CD4-positive, alpha-beta T cell (primary cell): ENCODE results near the gene SEMA5A. TPM values are rescaled to one million over a fixed set of nuclear protein-coding genes. Genes with fewer than 3 reads are reported as not detected.
"Not testable (repeated sequence)": the region's sequence is repeated elsewhere in the genome, so short reads cannot be mapped to it uniquely, and the experiment has no call there.

Experiments
- ATAC-seq: fragments of 200-7000 bp; cut with Tn5 transposase; one replicate; pipeline ENCODE4 v1.10.0; 2022; ENCODE audit warnings: mild to moderate bottlenecking; ENCODE audit not compliant: poor library complexity
- CTCF ChIA-PET: fragments of 350-600 bp; sonication (Branson Sonifier 250); formaldehyde crosslinking; loops from one replicate; lab custom pipeline; 2021; ENCODE audit warnings: antibody characterized with exemption, inconsistent platforms; lab: Charles Lee
- POLR2A ChIA-PET: fragments of 350-600 bp; sonication (Branson Sonifier 250); formaldehyde crosslinking; loops from one replicate; lab custom pipeline; 2021; ENCODE audit warnings: antibody characterized with exemption, inconsistent platforms; lab: Charles Lee
- DNase-seq, 14 experiments: peaks; one replicate each; pipeline ENCODE4 v3.0.0-alpha.2; 2013 to 2020; ENCODE audit warnings: mixed read lengths in 2 of 14
- H3K27ac ChIP-seq, 2 donors: one replicate each; pipeline versions ENCODE4 v1.5.1 to v1.7.0; 2013; ENCODE audit warnings: low read length in 2 of 2, low read depth in 1 of 2, mild to moderate bottlenecking in 1 of 2
- H3K27me3 ChIP-seq, 2 experiments: 1 replicate in 1 of 2; 2 replicates in 1 of 2; pipeline versions ENCODE4 v1.6.1 to v1.7.0; 2013; ENCODE audit warnings: low read length in 2 of 2, control low read depth in 1 of 2, mild to moderate bottlenecking in 1 of 2, moderate library complexity in 1 of 2; ENCODE audit not compliant: insufficient read depth in 2 of 2, control insufficient read depth in 1 of 2
- H3K36me3 ChIP-seq: one replicate; pipeline ENCODE4 v1.6.1; 2013; ENCODE audit warnings: low read length, control low read depth; ENCODE audit not compliant: insufficient read depth
- H3K4me1 ChIP-seq: one replicate; pipeline ENCODE4 v1.6.1; 2013; ENCODE audit warnings: low read length, control low read depth; ENCODE audit not compliant: insufficient read depth
- H3K4me3 ChIP-seq: one replicate; pipeline ENCODE4 v1.5.1; 2013; ENCODE audit warnings: mild to moderate bottlenecking, low read length, moderate library complexity
- H3K9me3 ChIP-seq, 2 experiments: 1 replicate in 1 of 2; 2 replicates in 1 of 2; pipeline versions ENCODE4 v1.6.1 to v1.7.0; 2013; ENCODE audit warnings: low read length in 2 of 2, mild to moderate bottlenecking in 2 of 2, control low read depth in 1 of 2, moderate library complexity in 1 of 2; ENCODE audit not compliant: control insufficient read depth in 1 of 2, insufficient read depth in 1 of 2
- H3K27ac Mint-ChIP-seq: one replicate; pipeline ENCODE4 v1.8.0; 2020; ENCODE audit warnings: mixed read lengths
- H3K27me3 Mint-ChIP-seq: one replicate; pipeline ENCODE4 v1.8.0; 2021; ENCODE audit warnings: mixed read lengths
- H3K36me3 Mint-ChIP-seq: one replicate; pipeline ENCODE4 v1.8.0; 2021; ENCODE audit warnings: low read depth, mixed read lengths
- H3K4me1 Mint-ChIP-seq: one replicate; pipeline ENCODE4 v1.8.0; 2021; ENCODE audit warnings: low read depth, mixed read lengths
- H3K4me3 Mint-ChIP-seq: one replicate; pipeline ENCODE4 v1.8.0; 2020; ENCODE audit warnings: mild to moderate bottlenecking, mixed read lengths
- H3K9me3 Mint-ChIP-seq: one replicate; pipeline ENCODE4 v1.8.0; 2020; ENCODE audit warnings: mixed read lengths
- intact Hi-C, 2 experiments: fragments of 100-400 bp; cut with DNase I in 1 of 2; cut with micrococcal nuclease in 1 of 2; formaldehyde crosslinking; loops; one replicate each; pipeline versions ENCODE4 v1.15.1 to v1.9.0; 2023 to 2025; cut with DNase I, micrococcal nuclease
- total RNA-seq, 174 experiments: library from RNA in 2 of 174; stranded (reverse) in 2 of 174; gene quantifications; one replicate each; pipeline ENCODE4 v1.2.3 and lab custom pipeline; 2021 to 2026
- TF ChIP-seq, protein P1 (sequence below): fragments of 200-600 bp; IDR thresholded peaks from one replicate; pipeline ENCODE4 v1.8.0; 2022; ENCODE audit warnings: antibody characterized with exemption, mild to moderate bottlenecking

Gene SEMA5A
- total RNA-seq, 2 experiments from 2014 or later = 2.0 to 2.9 TPM

GRCh38 chr5:9358961-9359685 lies 186.8 kb downstream of the SEMA5A start:
- H3K27me3 ChIP-seq = no peaks in the 10 kb centered on the region
- no peak overlapping the region for H3K4me3 Mint-ChIP-seq
- intact Hi-C loops = no loop called here
- DNase-seq = no peak
- H3K27ac ChIP-seq = no peak overlapping the region
- peaks cover 8% of the 10 kb centered on the region for H3K4me1 Mint-ChIP-seq
- no peaks in the 10 kb centered on the region for H3K36me3 Mint-ChIP-seq
- H3K4me3 ChIP-seq = no peak overlapping the region
- ATAC-seq = no peak
- ChIA-PET CTCF (no interaction called here), POLR2A (no interaction called here)
- peaks cover 3% of the 10 kb centered on the region for H3K9me3 Mint-ChIP-seq
- H3K9me3 ChIP-seq = peaks cover 0 to 3% of the 10 kb centered on the region in 2 experiments
- H3K4me1 ChIP-seq = no peaks in the 10 kb centered on the region
- TF ChIP-seq, protein P1, sequence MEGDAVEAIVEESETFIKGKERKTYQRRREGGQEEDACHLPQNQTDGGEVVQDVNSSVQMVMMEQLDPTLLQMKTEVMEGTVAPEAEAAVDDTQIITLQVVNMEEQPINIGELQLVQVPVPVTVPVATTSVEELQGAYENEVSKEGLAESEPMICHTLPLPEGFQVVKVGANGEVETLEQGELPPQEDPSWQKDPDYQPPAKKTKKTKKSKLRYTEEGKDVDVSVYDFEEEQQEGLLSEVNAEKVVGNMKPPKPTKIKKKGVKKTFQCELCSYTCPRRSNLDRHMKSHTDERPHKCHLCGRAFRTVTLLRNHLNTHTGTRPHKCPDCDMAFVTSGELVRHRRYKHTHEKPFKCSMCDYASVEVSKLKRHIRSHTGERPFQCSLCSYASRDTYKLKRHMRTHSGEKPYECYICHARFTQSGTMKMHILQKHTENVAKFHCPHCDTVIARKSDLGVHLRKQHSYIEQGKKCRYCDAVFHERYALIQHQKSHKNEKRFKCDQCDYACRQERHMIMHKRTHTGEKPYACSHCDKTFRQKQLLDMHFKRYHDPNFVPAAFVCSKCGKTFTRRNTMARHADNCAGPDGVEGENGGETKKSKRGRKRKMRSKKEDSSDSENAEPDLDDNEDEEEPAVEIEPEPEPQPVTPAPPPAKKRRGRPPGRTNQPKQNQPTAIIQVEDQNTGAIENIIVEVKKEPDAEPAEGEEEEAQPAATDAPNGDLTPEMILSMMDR = no peak
- no peak overlapping the region for H3K27ac Mint-ChIP-seq
- no peaks in the 10 kb centered on the region for H3K27me3 Mint-ChIP-seq
- H3K36me3 ChIP-seq = no peaks in the 10 kb centered on the region

DNA sequence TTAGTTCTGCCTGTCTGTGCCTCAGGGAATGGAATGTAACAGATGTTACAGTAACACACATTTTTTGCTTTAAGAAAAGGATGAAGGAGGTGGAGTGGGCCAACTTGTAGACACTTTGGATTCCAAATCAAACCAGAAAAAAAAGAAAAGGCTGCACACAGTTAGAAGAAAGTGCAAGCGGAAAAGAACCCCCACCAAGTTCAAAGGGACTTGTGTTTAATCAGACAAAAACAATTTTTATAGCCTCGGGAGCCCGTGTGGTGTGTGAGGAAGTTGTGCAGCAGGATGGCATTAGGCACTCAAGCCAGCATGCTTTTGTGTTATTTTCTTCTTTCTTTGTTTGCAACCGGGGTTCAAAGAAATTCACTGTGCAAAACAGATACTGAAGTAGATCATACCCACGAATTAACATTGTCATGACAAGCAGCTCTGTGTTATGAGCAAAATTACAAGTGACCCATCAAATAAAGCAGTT lies 189.5 kb downstream of the SEMA5A start:
- Histone ChIP-seq H3K27ac (no peak overlapping the region), H3K4me3 (no peak overlapping the region), H3K27me3 (no peaks in the 10 kb centered on the region), H3K36me3 (no peaks in the 10 kb centered on the region), H3K4me1 (no peaks in the 10 kb centered on the region), H3K9me3 (peaks cover 0 to 10% of the 10 kb centered on the region in 2 experiments)
- H3K36me3 Mint-ChIP-seq = no peaks in the 10 kb centered on the region
- CTCF ChIA-PET = no interaction called here
- H3K9me3 Mint-ChIP-seq = peaks cover 6% of the 10 kb centered on the region
- no peak overlapping the region for H3K4me3 Mint-ChIP-seq
- POLR2A ChIA-PET = no interaction called here
- no peaks in the 10 kb centered on the region for H3K4me1 Mint-ChIP-seq
- H3K27me3 Mint-ChIP-seq = no peaks in the 10 kb centered on the region
- intact Hi-C loops = no loop called here
- no peak overlapping the region for H3K27ac Mint-ChIP-seq
- TF ChIP-seq, protein P1 = no peak
- ATAC-seq (no peak), DNase-seq (no peak)

DNA sequence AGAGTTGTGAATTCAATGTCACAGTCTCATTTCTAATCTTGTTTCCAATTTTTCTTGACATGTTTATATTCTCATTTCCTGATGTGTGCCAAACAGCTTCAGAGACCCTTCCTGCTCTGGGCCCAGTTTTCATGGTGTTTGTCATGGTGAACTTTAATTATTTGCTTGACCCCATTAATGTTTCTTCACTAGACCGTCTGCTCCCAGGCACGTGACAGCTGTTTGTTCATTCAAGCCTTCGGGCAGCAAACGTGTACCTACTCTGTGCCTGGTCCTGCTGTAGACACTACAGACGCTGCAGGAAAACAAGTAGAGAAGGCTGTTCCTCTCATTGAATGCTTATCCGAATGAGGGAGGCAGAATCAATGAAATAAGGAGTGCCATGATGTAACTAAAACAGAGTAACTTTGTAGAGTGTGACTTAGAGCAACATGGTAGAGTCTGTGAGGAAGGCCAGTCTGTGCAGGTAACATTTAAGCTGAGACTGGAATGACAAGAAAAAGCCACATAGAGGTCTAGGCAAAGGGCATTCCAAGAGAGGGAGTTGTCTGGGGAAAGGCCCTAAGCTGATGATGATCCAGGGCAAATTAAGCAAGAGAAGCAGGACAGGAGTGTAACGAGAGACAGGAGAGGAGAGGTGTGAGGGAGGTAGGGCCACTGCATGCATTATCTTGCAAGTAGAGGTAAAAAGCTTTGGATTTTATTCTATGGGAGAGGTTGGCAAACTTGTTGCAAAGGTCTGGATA lies 191.4 kb downstream of the SEMA5A start:
- Histone ChIP-seq H3K4me1 (no peaks in the 10 kb centered on the region), H3K4me3 (no peak overlapping the region), H3K36me3 (no peaks in the 10 kb centered on the region), H3K27ac (no peak overlapping the region), H3K27me3 (no peaks in the 10 kb centered on the region), H3K9me3 (peaks cover 0 to 9% of the 10 kb centered on the region in 2 experiments)
- no peak for ATAC-seq
- CTCF ChIA-PET = no interaction called here
- Mint-ChIP-seq H3K27ac (no peak overlapping the region), H3K4me3 (no peak overlapping the region), H3K4me1 (no peaks in the 10 kb centered on the region), H3K36me3 (no peaks in the 10 kb centered on the region), H3K9me3 (peaks cover 6% of the 10 kb centered on the region), H3K27me3 (no peaks in the 10 kb centered on the region)
- intact Hi-C loops = no loop called here
- POLR2A ChIA-PET = no interaction called here
- TF ChIP-seq, protein P1 = no peak
- DNase-seq = no peak

DNA sequence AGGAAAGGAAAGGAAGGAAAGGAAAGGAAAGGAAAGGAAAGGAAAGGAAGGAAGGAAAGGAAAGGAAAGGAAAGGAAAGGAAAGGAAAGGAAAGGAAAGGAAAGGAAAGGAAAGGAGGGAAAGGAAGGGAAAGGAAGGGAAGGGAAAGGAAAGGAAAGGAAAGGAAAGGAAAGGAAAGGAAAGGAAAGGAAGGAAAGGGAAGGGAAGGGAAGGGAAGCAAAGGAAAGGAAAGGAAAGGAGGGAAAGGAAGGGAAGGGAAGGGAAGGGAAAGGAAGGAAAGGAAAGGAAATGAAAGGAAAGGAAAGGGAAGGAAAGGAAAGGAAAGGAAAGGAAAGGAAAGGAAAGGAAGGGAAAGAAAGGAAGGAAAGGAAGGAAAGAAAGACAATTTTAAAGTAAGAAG lies 192.8 kb downstream of the SEMA5A start:
- intact Hi-C loops, ATAC-seq: not testable (repeated sequence)

More for the DNA sequence above, 192.8 kb downstream of the SEMA5A start:
- H3K27me3 Mint-ChIP-seq, H3K36me3 ChIP-seq, H3K4me3 Mint-ChIP-seq, H3K4me1 ChIP-seq, H3K4me3 ChIP-seq, H3K27ac ChIP-seq, POLR2A ChIA-PET, CTCF ChIA-PET, H3K27me3 ChIP-seq, H3K4me1 Mint-ChIP-seq, H3K9me3 Mint-ChIP-seq, H3K36me3 Mint-ChIP-seq, DNase-seq, H3K27ac Mint-ChIP-seq: not testable (repeated sequence)
- peaks cover 3 to 10% of the 10 kb centered on the region in 2 experiments for H3K9me3 ChIP-seq
